Measurements from ENCODE around the gene IPO11. TPM values are rescaled to one million over a fixed set of nuclear protein-coding genes. Genes with fewer than 3 reads are reported as not detected.

IPO11 gene
- 15.7 to 18.6 TPM (median 16.4 TPM) in 5 replicates for total RNA-seq (2022; extraction: Qiagen RNA extraction; ENCODE audit: low read depth)

DNA sequence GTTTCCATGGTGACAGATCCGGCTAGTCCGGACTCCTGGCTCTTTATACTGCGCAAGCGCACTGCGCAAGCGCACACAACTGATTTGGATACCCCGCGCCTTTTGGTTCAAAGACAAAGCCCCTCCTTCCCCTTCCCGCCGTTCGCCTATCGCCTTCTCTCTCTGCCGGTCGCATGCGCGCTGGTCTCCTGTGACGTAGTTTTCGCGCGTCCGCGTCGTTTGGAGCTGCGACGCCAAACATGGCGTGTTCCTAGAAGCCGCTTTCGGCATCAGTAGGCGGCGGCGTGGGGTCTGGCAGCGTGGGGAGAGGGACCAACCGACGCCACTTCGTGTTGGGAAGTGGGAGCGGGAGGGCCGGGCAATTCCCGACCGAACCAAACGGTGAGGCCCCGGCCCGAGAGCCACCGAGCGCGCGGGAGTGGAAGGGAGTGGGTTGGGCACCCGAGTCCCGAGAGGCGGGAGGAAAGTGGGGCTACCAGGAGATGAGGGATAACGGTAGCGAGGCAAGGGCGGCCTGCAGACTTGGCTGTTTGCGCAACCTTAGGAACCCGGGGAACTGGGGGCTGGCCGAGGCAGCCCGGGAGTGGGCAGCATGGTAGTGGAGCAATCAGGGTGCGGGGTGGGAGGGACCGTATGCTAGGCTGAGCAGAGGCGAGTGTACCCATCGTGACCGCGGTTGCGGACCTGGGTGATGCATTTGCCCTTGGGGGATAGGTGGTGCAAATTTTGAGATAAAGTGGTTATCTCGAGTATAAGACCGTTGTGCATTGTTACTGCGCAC, at the start of gene IPO11:
Gene IPO11 (plus strand): TSS at position 215 of the 781 bp plus-strand sequence. CDS start 24,517 bp downstream, outside the sequence.

DNA sequence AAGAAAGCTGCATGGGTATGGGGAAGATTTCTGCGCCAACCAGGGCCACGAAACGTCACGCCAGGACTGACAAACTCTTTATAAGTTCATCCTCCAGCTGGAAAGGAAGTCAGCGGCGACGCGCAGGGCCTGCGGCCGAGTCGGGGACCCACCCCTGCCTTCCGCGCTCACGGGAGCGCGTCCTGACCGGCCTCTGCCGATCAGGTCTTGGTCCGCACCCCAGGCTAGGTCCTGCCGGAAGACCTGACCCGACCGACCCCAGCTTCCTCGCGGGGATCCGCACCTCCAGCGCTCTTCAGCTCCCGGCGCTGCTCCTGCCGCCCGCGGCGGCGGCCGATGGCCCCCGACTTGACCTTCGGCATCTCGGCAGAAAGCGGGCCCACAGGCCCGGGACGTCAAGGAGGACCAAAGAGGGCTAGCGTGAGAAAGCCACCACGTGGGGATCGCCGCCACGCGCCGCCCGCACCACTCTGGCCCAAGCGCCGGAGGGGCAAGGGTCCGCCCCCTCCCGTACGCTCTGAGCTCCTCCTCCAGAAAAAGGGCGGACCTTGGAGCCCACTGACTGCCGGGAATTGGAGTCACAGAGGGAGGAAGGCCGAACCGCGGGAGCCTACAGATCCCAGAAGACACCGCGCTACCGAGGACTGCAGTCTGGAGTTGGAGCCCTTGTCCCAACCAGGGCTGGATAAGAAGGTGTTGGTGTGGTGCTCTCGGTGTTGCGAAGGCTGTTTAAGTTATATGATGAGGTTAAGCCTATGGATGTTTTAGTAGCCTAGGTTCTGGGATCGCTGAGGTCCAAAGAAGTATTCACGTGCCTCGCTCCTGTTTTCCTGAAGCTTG, 8.9 kb upstream of the IPO11 start, which contains the start of gene DIMT1:
Gene DIMT1 (minus strand): TSS at position 495 of the 840 bp plus-strand sequence. CDS start 133 bp downstream, at position 362.

DNA sequence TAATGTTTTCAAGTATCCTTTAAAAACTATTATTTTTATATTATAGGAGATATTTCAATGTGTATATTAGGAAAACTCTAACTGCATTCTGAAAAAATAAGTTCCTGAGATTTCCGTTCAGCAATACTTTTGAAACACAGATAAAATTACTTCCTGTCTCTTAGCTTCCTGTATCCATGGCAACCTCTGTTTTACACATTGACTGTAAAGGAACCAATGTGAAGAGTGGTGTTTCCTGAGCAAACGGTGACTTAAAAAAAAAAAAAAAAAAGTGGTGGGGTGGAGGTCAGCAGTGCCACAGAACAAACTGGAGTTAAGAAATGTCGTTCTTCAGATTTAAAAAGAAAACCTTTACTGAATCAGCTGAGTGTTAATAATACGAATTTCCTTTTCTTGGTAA, 166.0 kb downstream of the IPO11 start, which contains the start of gene LRRC70:
Gene LRRC70 (plus strand): TSS at position 280 of the 400 bp plus-strand sequence. CDS start 620 bp downstream, outside the sequence.

Other genes starting within 250 kb of the IPO11 start
- gene KIF2A, start 106.6 kb upstream of the IPO11 start, total RNA-seq (2022; extraction: Qiagen RNA extraction; ENCODE audit: low read depth) = 23.0 to 49.7 TPM (median 35.7 TPM) in 5 replicates
- 37.1 to 41.7 TPM (median 40.9 TPM) in 5 replicates for gene DIMT1, start 8.9 kb upstream of the IPO11 start, total RNA-seq (2022; extraction: Qiagen RNA extraction; ENCODE audit: low read depth)
- gene LRRC70, start 166.1 kb downstream of the IPO11 start, total RNA-seq (2022; extraction: Qiagen RNA extraction; ENCODE audit: low read depth) = 0.25 TPM in 1 of 5 replicates, not detected in the others